Upper lobe of left lung (tissue), 4 donors: Measurements from ENCODE around the gene NPDC1.

Experiments
- EP300 ChIP-seq, 4 donors: sonication (generic); formaldehyde crosslinking; IDR thresholded peaks; one replicate each; pipeline ENCODE4 v1.5.1; 2017; ENCODE audit warnings: antibody characterized with exemption in 4 of 4, control low read depth in 2 of 4
- POLR2A ChIP-seq, 4 donors: fragments of 450-650 bp; IDR thresholded peaks; one replicate each; pipeline ENCODE4 v1.5.1; 2016 to 2017; ENCODE audit warnings: antibody characterized with exemption in 4 of 4, mild to moderate bottlenecking in 2 of 4
- POLR2AphosphoS5 ChIP-seq, 2 donors: sonication (generic); formaldehyde crosslinking; IDR thresholded peaks; one replicate each; pipeline ENCODE4 v1.5.1; 2017; ENCODE audit warnings: antibody characterized with exemption in 2 of 2
- TF ChIP-seq, protein P1 (sequence below), 6 experiments: fragments of 450-650 bp in 4 of 6; fragments of 200-600 bp in 2 of 6; sonication (generic) in 2 of 6; IDR thresholded peaks; one replicate each; pipeline ENCODE4 v1.5.1; 2016 to 2019; ENCODE audit warnings: antibody characterized with exemption in 6 of 6

DNA sequence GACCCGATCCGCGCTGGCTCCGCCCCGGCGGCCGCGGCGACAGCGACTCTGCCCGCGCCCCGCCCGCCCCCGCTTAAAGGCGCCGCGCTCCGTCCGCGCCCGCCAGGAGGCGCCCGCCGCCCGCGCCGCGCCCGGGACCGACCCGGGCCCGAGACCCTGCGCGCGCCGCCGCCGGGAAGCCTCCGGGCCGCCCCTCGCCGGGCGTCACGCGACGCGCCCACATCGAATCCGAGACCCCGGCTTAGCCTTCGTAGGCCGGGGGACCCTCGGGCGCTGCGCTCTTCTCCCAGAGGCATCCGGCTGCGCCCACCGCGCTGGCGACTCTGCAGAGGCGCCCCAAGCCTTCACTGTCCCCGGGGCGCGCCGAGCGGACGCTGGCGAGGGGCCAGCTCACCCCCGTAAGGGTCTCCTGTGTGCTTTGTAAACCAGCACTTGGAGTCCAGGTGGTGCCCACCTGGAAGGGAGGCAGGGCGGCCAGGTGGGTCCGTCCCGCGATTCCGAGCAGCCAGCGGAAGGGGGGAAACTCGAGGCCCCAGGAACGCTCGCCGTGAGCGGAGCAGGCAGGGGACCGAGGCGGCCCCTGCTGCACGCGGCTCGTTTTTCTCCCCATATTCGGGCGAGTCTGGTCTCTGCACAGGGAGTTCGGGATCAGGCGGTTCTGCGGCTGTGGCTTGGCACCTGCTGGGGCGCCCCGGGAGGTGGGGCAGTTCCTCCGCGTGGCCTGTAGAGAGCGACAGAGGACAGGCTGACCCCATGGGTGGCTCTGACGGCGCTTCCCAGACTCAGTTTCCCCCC lies 17.5 kb downstream of the NPDC1 start:
- TF ChIP-seq, protein P1, sequence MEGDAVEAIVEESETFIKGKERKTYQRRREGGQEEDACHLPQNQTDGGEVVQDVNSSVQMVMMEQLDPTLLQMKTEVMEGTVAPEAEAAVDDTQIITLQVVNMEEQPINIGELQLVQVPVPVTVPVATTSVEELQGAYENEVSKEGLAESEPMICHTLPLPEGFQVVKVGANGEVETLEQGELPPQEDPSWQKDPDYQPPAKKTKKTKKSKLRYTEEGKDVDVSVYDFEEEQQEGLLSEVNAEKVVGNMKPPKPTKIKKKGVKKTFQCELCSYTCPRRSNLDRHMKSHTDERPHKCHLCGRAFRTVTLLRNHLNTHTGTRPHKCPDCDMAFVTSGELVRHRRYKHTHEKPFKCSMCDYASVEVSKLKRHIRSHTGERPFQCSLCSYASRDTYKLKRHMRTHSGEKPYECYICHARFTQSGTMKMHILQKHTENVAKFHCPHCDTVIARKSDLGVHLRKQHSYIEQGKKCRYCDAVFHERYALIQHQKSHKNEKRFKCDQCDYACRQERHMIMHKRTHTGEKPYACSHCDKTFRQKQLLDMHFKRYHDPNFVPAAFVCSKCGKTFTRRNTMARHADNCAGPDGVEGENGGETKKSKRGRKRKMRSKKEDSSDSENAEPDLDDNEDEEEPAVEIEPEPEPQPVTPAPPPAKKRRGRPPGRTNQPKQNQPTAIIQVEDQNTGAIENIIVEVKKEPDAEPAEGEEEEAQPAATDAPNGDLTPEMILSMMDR (IDR thresholded peaks at IDR 0.05), result peak in 5 of 6 experiments; percentile 23 to 63 (median 50)
- TF ChIP-seq POLR2A (IDR thresholded peaks at IDR 0.05) (no peak), POLR2AphosphoS5 (IDR thresholded peaks at IDR 0.05) (no peak), EP300 (IDR thresholded peaks at IDR 0.05) (no peak)
